Type B pancreatic cell (in vitro differentiated cells): ENCODE results near the gene RGR. TPM values are rescaled to one million over a fixed set of nuclear protein-coding genes. Genes with fewer than 3 reads are reported as not detected.

Experiments
- DNase-seq: peaks from one replicate; pipeline ENCODE4 v3.0.0; 2021; ENCODE audit warnings: mixed read lengths; ENCODE audit not compliant: unreplicated experiment; ENCODE audit errors: extremely low spot score
- H3K27ac Mint-ChIP-seq: 2 replicates; pipeline ENCODE4 v1.8.0; 2021; ENCODE audit warnings: mild to moderate bottlenecking, mixed read lengths
- H3K27me3 Mint-ChIP-seq: 2 replicates; pipeline ENCODE4 v1.8.0; 2021; ENCODE audit warnings: mixed read lengths
- H3K36me3 Mint-ChIP-seq: 2 replicates; pipeline ENCODE4 v1.8.0; 2021; ENCODE audit warnings: mixed read lengths
- H3K4me1 Mint-ChIP-seq: one replicate; pipeline ENCODE4 v1.8.0; 2021; ENCODE audit warnings: mixed read lengths; ENCODE audit not compliant: unreplicated experiment
- H3K4me3 Mint-ChIP-seq: 2 replicates; pipeline ENCODE4 v1.8.0; 2021; ENCODE audit warnings: mild to moderate bottlenecking, mixed read lengths
- H3K9me3 Mint-ChIP-seq: 2 replicates; pipeline ENCODE4 v1.8.0; 2021; ENCODE audit warnings: mixed read lengths
- CTCF ChIP-seq: fragments of 200-600 bp; sonication (generic); conservative IDR thresholded peaks from 2 replicates; pipeline ENCODE4 v1.5.0; 2021; ENCODE audit warnings: antibody characterized with exemption, mild to moderate bottlenecking
- total RNA-seq: library from RNA; stranded (reverse); gene quantifications from 2 replicates; pipeline ENCODE4 v1.2.1, GENCODE V29; 2021; ENCODE audit warnings: low replicate concordance

RGR gene
- total RNA-seq, 1 donor from 2014 or later: not detected

GRCh38 chr10:84200537-84201243 lies 44.2 kb upstream of the RGR start:
- no peak overlapping the region for H3K4me3 Mint-ChIP-seq
- no peaks in the 10 kb centered on the region for H3K9me3 Mint-ChIP-seq
- H3K4me1 Mint-ChIP-seq: no peaks in the 10 kb centered on the region
- H3K36me3 Mint-ChIP-seq: no peaks in the 10 kb centered on the region
- H3K27me3 Mint-ChIP-seq: peaks cover 57% of the 10 kb centered on the region
- H3K27ac Mint-ChIP-seq: no peak overlapping the region
- no peak for DNase-seq
- TF ChIP-seq CTCF: no peak

- Mint-ChIP-seq H3K9me3 (no peaks in the 10 kb centered on the region), H3K27me3 (peaks cover 53% of the 10 kb centered on the region), H3K4me3 (no peak overlapping the region), H3K27ac (no peak overlapping the region), H3K36me3 (no peaks in the 10 kb centered on the region), H3K4me1 (no peaks in the 10 kb centered on the region)
- no peak for TF ChIP-seq CTCF
- DNase-seq: no peak
These were observed 43.6 kb upstream of the RGR start for GRCh38 chr10:84201244-84201606.

- Mint-ChIP-seq H3K36me3 (no peaks in the 10 kb centered on the region), H3K4me3 (no peak overlapping the region)
These were observed 43.2 kb upstream of the RGR start for GRCh38 chr10:84201682-84202081.

GRCh38 chr10:84202349-84202748 lies 42.5 kb upstream of the RGR start:
- H3K27me3 Mint-ChIP-seq: peaks cover 52% of the 10 kb centered on the region
- no peaks in the 10 kb centered on the region for H3K9me3 Mint-ChIP-seq
- peak; percentile 28 for TF ChIP-seq CTCF
- H3K4me3 Mint-ChIP-seq: no peak overlapping the region
- no peaks in the 10 kb centered on the region for H3K36me3 Mint-ChIP-seq
- H3K4me1 Mint-ChIP-seq: no peaks in the 10 kb centered on the region
- no peak overlapping the region for H3K27ac Mint-ChIP-seq
- DNase-seq: no peak

More at GRCh38 chr10:84201682-84202081, 43.2 kb upstream of the RGR start:
- DNase-seq: no peak
- Mint-ChIP-seq H3K9me3 (no peaks in the 10 kb centered on the region), H3K27me3 (peaks cover 52% of the 10 kb centered on the region), H3K4me1 (no peaks in the 10 kb centered on the region), H3K27ac (no peak overlapping the region)
- TF ChIP-seq CTCF: no peak

- no peak overlapping the region for H3K4me3 Mint-ChIP-seq
- DNase-seq: no peak
- no peaks in the 10 kb centered on the region for H3K9me3 Mint-ChIP-seq
- TF ChIP-seq CTCF: peak; percentile 47
- H3K36me3 Mint-ChIP-seq: no peaks in the 10 kb centered on the region
- no peaks in the 10 kb centered on the region for H3K4me1 Mint-ChIP-seq
- no peak overlapping the region for H3K27ac Mint-ChIP-seq
- H3K27me3 Mint-ChIP-seq: peaks cover 54% of the 10 kb centered on the region
These were observed 40.7 kb upstream of the RGR start for GRCh38 chr10:84204122-84204521.
